HG03521 (cell line): Measurements from ENCODE around the gene BRCA2.
"Not testable (repeated sequence)": the region's sequence is repeated elsewhere in the genome, so short reads cannot be mapped to it uniquely, and the experiment has no call there.

Source experiments
- ATAC-seq: cut with Tn5 transposase; IDR thresholded peaks from one replicate; pipeline ENCODE4 v1.9.1; 2021; ENCODE audit warnings: mild to moderate bottlenecking, moderate library complexity; ENCODE audit not compliant: unreplicated experiment

Gene BRCA2

GRCh38 chr13:32309312-32310133 lies 5.8 kb upstream of the BRCA2 start:
- no peak for ATAC-seq

GRCh38 chr13:32310134-32310706 lies 5.1 kb upstream of the BRCA2 start:
- peak; percentile 47 for ATAC-seq

DNA sequence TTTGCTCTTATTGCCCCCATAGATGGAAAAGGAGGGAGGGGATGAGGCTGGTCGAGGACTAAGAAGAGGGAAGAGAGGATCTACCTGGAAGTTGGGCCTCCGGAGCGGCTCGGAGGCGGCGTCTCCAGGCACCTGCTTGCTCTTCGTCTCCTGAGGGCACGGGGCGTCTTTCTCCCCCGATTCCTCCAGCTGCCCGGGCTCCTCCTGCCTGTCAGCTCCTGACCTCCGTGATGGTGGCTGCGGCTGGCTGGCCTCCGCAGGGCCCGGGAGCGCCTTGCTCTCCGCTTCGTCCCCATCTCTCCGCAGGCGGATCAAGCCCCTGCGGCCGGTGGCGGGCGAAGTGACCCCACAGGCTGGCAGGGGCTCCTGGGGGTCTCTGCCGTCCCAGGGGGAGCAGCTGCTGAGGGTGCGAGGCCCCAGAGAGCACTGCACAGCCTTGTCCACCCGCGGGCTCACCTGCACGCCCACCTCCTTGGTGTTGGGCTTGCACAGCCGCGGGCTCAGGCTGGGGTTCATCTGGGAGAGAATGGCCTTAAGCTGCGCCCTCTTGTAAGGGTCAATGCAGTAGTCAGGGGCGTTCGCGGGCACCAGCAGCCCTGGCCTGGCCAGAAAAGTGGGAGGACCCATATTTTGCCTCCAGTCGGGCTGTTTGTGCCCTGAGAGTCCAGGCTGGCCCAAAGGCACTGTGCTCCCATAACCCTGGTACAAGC lies 4.0 kb upstream of the BRCA2 start:
- no peak for ATAC-seq

DNA sequence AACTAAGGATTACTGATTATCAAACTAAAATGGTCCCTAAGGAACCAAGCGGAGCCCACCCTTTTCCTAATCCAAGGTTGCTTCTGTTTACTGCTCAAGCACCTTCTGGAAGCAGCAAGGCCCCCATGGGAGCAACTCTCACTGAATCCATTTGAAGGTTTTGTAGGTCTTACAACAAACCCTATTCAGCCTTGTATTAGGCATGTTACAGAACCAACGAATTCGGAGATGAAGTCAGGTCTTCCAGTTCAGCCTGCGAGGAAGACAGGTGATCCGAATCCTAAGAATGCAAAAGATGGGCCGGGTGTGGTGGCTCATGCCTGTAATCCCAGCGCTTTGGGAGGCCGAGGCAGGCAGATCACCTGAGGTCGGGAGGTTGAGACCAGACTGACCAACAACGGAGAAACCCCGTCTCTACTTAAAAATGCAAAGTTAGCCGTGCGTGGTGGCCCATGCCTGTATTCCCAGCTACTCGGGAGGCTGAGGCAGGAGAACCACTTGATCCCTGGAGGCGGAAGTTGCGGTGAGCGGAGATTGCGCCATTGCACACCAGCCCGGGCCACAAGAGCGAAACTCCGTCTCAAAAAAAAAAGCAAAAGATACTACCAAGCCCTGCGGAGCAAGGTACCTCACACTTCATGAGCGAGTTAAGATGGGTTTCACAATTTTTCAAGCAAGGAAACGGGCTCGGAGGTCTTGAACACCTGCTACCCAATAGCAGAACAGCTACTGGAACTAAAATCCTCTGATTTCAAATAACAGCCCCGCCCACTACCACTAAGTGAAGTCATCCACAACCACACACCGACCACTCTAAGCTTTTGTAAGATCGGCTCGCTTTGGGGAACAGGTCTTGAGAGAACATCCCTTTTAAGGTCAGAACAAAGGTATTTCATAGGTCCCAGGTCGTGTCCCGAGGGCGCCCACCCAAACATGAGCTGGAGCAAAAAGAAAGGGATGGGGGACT lies 754 bp upstream of the BRCA2 start:
- ATAC-seq: peak; percentile 35

DNA sequence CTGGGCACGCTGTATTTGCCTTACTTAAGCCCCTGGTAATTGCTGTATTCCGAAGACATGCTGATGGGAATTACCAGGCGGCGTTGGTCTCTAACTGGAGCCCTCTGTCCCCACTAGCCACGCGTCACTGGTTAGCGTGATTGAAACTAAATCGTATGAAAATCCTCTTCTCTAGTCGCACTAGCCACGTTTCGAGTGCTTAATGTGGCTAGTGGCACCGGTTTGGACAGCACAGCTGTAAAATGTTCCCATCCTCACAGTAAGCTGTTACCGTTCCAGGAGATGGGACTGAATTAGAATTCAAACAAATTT lies 676 bp downstream of the BRCA2 start:
- ATAC-seq: peak; percentile 35

GRCh38 chr13:32316501-32316900 lies 1.2 kb downstream of the BRCA2 start:
- no peak for ATAC-seq

GRCh38 chr13:32317716-32318465 lies 2.6 kb downstream of the BRCA2 start:
- no peak for ATAC-seq

DNA sequence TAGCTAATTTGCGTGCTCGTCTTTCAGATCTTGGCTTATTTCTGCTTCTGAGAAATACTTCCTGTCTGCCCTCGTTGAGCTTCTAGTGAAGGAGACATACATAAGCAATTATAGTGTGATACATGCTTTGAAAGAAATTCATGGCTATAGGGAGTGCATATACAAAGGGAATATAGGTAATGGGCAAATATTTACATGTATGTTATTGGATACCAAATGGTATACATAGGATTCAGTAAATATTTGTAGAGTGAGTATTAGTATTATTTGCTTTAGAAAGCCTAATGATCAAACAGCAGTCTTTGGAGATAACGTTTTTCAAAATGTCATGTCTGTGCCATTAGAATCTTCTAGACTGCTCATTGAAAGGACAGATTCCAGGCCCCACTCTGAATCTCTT lies 5.2 kb downstream of the BRCA2 start:
- no peak for ATAC-seq

GRCh38 chr13:32323912-32324311 lies 8.6 kb downstream of the BRCA2 start:
- ATAC-seq: no peak

- no peak for ATAC-seq
Observed at GRCh38 chr13:32330441-32330840, 15.1 kb downstream of the BRCA2 start.

GRCh38 chr13:32334671-32335070 lies 19.4 kb downstream of the BRCA2 start:
- ATAC-seq: no peak

GRCh38 chr13:32340914-32341313 lies 25.6 kb downstream of the BRCA2 start:
- no peak for ATAC-seq

DNA sequence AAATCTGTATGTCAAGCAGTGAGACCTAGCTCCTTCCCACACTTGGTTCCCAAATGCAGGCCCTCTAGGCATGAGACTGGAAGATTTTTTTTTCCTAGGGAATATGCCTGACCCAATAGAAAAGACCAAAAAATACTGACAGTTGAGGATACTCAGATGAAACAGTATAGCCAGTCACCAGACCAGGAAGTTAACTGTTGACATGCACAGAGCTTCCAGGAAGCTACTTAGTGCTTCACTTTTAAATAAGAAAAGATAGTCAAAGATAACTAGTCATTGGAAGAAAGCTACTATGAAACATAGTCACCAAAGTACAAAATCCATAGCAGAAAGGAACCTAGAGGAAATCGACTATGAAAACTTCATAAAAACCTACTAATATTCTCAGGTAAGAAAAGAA lies 32.3 kb downstream of the BRCA2 start:
- ATAC-seq: no peak

- ATAC-seq: not testable (repeated sequence)
Observed at GRCh38 chr13:32350839-32351441, 35.6 kb downstream of the BRCA2 start.

GRCh38 chr13:32354040-32354439 lies 38.7 kb downstream of the BRCA2 start:
- no peak for ATAC-seq

- ATAC-seq: not testable (repeated sequence)
Observed at GRCh38 chr13:32355935-32356334, 40.6 kb downstream of the BRCA2 start.

- ATAC-seq: no peak
Observed at GRCh38 chr13:32362574-32362973, 47.3 kb downstream of the BRCA2 start.

- ATAC-seq: no peak
Observed at GRCh38 chr13:32370805-32371204, 55.5 kb downstream of the BRCA2 start.

DNA sequence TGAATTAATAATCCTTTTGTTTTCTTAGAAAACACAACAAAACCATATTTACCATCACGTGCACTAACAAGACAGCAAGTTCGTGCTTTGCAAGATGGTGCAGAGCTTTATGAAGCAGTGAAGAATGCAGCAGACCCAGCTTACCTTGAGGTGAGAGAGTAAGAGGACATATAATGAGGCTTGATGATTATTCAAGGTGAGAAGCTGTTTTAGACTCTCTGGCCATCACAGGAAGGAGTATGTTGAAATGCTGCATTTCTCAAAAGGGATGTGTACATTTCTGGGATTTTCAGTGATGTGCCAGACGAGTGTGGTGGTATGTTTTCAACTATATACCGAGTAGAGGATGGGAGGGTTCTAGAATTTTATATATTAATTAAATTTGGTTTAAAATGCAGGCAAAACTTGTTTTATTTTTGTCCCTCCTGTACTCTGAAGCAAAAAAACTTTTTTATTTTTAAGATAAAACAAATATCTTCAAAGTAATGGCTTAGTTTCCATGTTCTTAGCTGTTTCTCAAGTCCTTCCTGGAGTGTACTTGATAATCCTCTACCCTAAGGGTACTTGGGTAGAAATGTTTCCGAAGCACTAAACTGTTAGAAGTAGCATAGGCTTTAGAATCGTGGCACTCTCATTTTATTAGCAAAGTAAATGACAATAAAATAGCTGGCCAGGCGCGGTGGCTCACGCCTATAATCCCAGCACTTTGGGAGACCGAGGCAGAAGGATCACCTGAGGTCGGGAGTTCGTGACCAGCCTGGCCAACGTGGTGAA lies 61.5 kb downstream of the BRCA2 start:
- ATAC-seq: no peak
